Measurements from ENCODE around the gene PGBD5. TPM values are rescaled to one million over a fixed set of nuclear protein-coding genes. Genes with fewer than 3 reads are reported as not detected.

PGBD5 gene
- polyA plus RNA-seq, 3 donors = 0.44 TPM; not detected in 2

DNA sequence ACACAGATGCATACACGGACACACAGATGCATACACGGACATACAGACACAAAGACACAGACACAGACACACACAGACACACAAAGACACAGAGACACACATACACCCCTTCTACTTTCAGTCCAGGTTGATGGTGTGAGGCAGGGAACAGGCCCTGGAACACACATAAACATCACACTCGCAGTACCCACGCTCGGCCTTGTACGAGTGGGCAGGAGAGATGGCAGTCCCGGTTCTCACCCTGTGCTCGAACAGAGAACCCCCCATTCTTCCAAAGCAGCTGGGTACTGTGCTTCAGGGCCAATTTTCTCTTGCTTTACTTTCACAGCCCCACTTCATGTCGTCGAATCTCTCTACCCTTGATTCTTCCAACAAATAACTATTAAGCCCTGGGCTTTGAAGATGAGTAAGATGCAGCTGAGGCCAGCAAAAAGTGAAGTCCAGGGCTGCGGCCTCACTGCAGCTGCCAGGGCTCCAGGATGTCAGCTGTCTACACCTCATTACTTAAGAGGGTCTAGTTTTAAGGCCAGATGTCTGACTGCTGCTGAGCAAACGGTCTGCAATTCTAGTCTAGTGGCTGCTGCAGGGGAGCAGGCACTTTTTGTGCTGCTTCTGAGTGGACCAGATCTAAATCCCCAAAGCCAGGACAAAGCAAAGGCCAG lies 90.1 kb downstream of the PGBD5 start:
- no peak for TF ChIP-seq CTCF (IDR thresholded peaks at IDR 0.05)
- intact Hi-C loops (cut with micrococcal nuclease) = no loop called here
- Mint-ChIP-seq H3K9me3 (peaks cover 0 to 2% (median 0%) of the 10 kb centered on the region in 7 donors), H3K36me3 (no peaks in the 10 kb centered on the region), H3K27ac (peak overlapping the region in 2 of 7 donors; percentile 9 to 33), H3K4me3 (no peak overlapping the region), H3K4me1 (no peaks in the 10 kb centered on the region), H3K27me3 (ENCODE audit: low read depth in 3 of 3) (peaks cover 2 to 12% (median 7%) of the 10 kb centered on the region in 3 donors)
- Histone ChIP-seq H3K4me3 (replicated peaks in 1 of 3; ENCODE audit: low read depth in 2 of 3, low read length in 3 of 3) (no peak overlapping the region), H3K9me3 (replicated peaks in 1 of 2; ENCODE audit: control insufficient read depth in 1 of 2, insufficient read depth in 1 of 2, low read length in 2 of 2) (no peaks in the 10 kb centered on the region), H3K27ac (ENCODE audit: low read depth in 1 of 2, low read length in 2 of 2) (no peak overlapping the region), H3K4me2 (replicated peaks; ENCODE audit: extremely low read depth, low read length, poor library complexity, severe bottlenecking) (no peak overlapping the region), H3K9ac (ENCODE audit: insufficient read depth, low read length, poor library complexity, severe bottlenecking) (no peak overlapping the region), H3K36me3 (replicated peaks in 1 of 2; ENCODE audit: control insufficient read depth in 1 of 2, insufficient read depth in 2 of 2, low read length in 2 of 2) (no peaks in the 10 kb centered on the region), H3K4me1 (ENCODE audit: control insufficient read depth in 1 of 2, insufficient read depth in 2 of 2, low read length in 2 of 2) (no peaks in the 10 kb centered on the region), H4K20me1 (ENCODE audit: insufficient read depth, low read length) (no peaks in the 10 kb centered on the region), H3K79me2 (ENCODE audit: insufficient read depth, low read length) (no peaks in the 10 kb centered on the region), H3K27me3 (ENCODE audit: control insufficient read depth in 2 of 2, insufficient read depth in 2 of 2, low read length in 2 of 2) (no peaks in the 10 kb centered on the region), H2AFZ (ENCODE audit: insufficient read depth, low read depth, low read length, poor library complexity, severe bottlenecking) (no peak overlapping the region)
- no peak for DNase-seq
- 90% methylated on average over 7 of the region's 12 CpGs for WGBS (ENCODE audit: insufficient coverage)

GRCh38 chr1:230334447-230334837 lies 91.7 kb downstream of the PGBD5 start:
- no peaks in the 10 kb centered on the region for H3K79me2 ChIP-seq (ENCODE audit: insufficient read depth, low read length)
- no peaks in the 10 kb centered on the region for H4K20me1 ChIP-seq (ENCODE audit: insufficient read depth, low read length)
- H2AFZ ChIP-seq (ENCODE audit: insufficient read depth, low read depth, low read length, poor library complexity, severe bottlenecking) = no peak overlapping the region
- H3K27ac ChIP-seq (ENCODE audit: low read depth in 1 of 2, low read length in 2 of 2) = no peak overlapping the region
- no peaks in the 10 kb centered on the region for H3K9me3 ChIP-seq (replicated peaks in 1 of 2; ENCODE audit: control insufficient read depth in 1 of 2, insufficient read depth in 1 of 2, low read length in 2 of 2)
- Mint-ChIP-seq H3K4me1 (no peaks in the 10 kb centered on the region), H3K27ac (no peak overlapping the region), H3K27me3 (ENCODE audit: low read depth in 3 of 3) (peaks cover 2 to 10% (median 7%) of the 10 kb centered on the region in 3 donors), H3K9me3 (peaks cover 0 to 2% (median 0%) of the 10 kb centered on the region in 7 donors), H3K36me3 (no peaks in the 10 kb centered on the region), H3K4me3 (no peak overlapping the region)
- WGBS (ENCODE audit: insufficient coverage) = 100% methylated on average over 1 of the region's 3 CpGs
- no peaks in the 10 kb centered on the region for H3K36me3 ChIP-seq (replicated peaks in 1 of 2; ENCODE audit: control insufficient read depth in 1 of 2, insufficient read depth in 2 of 2, low read length in 2 of 2)
- H3K4me3 ChIP-seq (replicated peaks in 1 of 3; ENCODE audit: low read depth in 2 of 3, low read length in 3 of 3) = no peak overlapping the region
- no peaks in the 10 kb centered on the region for H3K4me1 ChIP-seq (ENCODE audit: control insufficient read depth in 1 of 2, insufficient read depth in 2 of 2, low read length in 2 of 2)
- DNase-seq = no peak
- no peak overlapping the region for H3K9ac ChIP-seq (ENCODE audit: insufficient read depth, low read length, poor library complexity, severe bottlenecking)
- H3K4me2 ChIP-seq (replicated peaks; ENCODE audit: extremely low read depth, low read length, poor library complexity, severe bottlenecking) = no peak overlapping the region
- intact Hi-C loops (cut with micrococcal nuclease) = no loop called here
- no peaks in the 10 kb centered on the region for H3K27me3 ChIP-seq (ENCODE audit: control insufficient read depth in 2 of 2, insufficient read depth in 2 of 2, low read length in 2 of 2)
- no peak for TF ChIP-seq CTCF (IDR thresholded peaks at IDR 0.05)

Measured in CD14-positive monocyte (primary cell).